Stimulated activated CD8-positive, alpha-beta memory T cell treated with anti-CD3 and anti-CD28 coated beads, Interleukin-7, amount 100 ng/mL, for 48 hours (primary cell): Measurements from ENCODE around the gene GAREM1.
"Not testable (repeated sequence)": the region's sequence is repeated elsewhere in the genome, so short reads cannot be mapped to it uniquely, and the experiment has no call there.

ENCODE experiments used
- DNase-seq, 2 donors: peaks; one replicate each; pipeline ENCODE4 v3.0.0-alpha.2; 2020; ENCODE audit warnings: low read depth in 1 of 2; ENCODE audit errors: extremely low read depth in 1 of 2

GAREM1 gene

GRCh38 chr18:32372381-32373061 is 98.2 kb downstream of the GAREM1 start:
- DNase-seq = no peak

- no peak for DNase-seq
Measured at GRCh38 chr18:32372047-32372380, 98.7 kb downstream of the GAREM1 start.

- DNase-seq = no peak
Measured at GRCh38 chr18:32371384-32371783, 99.3 kb downstream of the GAREM1 start.

GRCh38 chr18:32368991-32369390 is 101.7 kb downstream of the GAREM1 start:
- no peak for DNase-seq

GRCh38 chr18:32368170-32368569 is 102.5 kb downstream of the GAREM1 start:
- no peak for DNase-seq

- no peak for DNase-seq
Measured at GRCh38 chr18:32366586-32367538, 103.8 kb downstream of the GAREM1 start.

- DNase-seq = no peak
Measured at GRCh38 chr18:32362484-32362883, 108.2 kb downstream of the GAREM1 start.

- no peak for DNase-seq
Measured at GRCh38 chr18:32360682-32361345, 109.9 kb downstream of the GAREM1 start.

GRCh38 chr18:32358529-32358928 is 112.2 kb downstream of the GAREM1 start:
- no peak for DNase-seq

- DNase-seq = no peak
Measured at GRCh38 chr18:32358075-32358474, 112.6 kb downstream of the GAREM1 start.

- no peak for DNase-seq
Measured at GRCh38 chr18:32355896-32356295, 114.8 kb downstream of the GAREM1 start.

GRCh38 chr18:32354518-32354917 is 116.2 kb downstream of the GAREM1 start:
- DNase-seq = no peak

- no peak for DNase-seq
Measured at GRCh38 chr18:32353257-32353656, 117.4 kb downstream of the GAREM1 start.

- no peak for DNase-seq
Measured at GRCh38 chr18:32351032-32351431, 119.7 kb downstream of the GAREM1 start.

- DNase-seq = no peak
Measured at GRCh38 chr18:32349728-32350395, 120.8 kb downstream of the GAREM1 start.

GRCh38 chr18:32346671-32347070 is 124.0 kb downstream of the GAREM1 start:
- DNase-seq = no peak

- no peak for DNase-seq
Measured at GRCh38 chr18:32343634-32344033, 127.0 kb downstream of the GAREM1 start.

GRCh38 chr18:32341112-32341511 is 129.6 kb downstream of the GAREM1 start:
- DNase-seq = not testable (repeated sequence)

- no peak for DNase-seq
Measured at GRCh38 chr18:32339045-32339444, 131.6 kb downstream of the GAREM1 start.

GRCh38 chr18:32337821-32338220 is 132.9 kb downstream of the GAREM1 start:
- DNase-seq = no peak

GRCh38 chr18:32337347-32337746 is 133.3 kb downstream of the GAREM1 start:
- no peak for DNase-seq
